ENCODE measurements around the gene SYT7. TPM values are rescaled to one million over a fixed set of nuclear protein-coding genes. Genes with fewer than 3 reads are reported as not detected.
"Not testable (repeated sequence)": the region's sequence is repeated elsewhere in the genome, so short reads cannot be mapped to it uniquely, and the experiment has no call there.

Gene SYT7
- total and polyA plus RNA-seq, 10 donors: 0.14 to 5.3 (median 2.3) TPM

DNA sequence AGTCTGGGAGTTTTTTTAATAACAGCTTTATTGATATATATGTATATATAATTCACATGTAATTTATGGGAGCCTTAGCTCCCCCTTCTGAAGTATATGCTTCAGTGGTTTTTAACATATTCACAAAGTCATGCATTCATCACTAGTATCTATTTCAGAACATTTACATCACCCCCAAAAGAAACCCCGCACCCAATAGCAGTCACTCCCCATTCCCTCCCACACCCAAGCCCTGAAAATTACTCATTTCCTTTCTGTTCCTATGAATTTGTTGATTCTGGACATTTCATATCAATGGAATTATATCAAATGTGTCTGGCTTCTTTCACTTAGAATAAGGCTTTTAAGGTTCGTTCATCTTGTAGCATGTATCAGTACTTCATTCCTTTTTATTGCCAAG, 35.6 kb upstream of the SYT7 start:
- no peak overlapping the region for H3K4me3 ChIP-seq
- H3K9me3 ChIP-seq: no peaks in the 10 kb centered on the region
- 68 to 85% (median 77%) methylated on average over 2 of the region's 2 CpGs for WGBS, 5 donors
- intact Hi-C loops (cut with DNase I; ENCODE audit: low total_unique reads): no loop called here
- peaks cover 0 to 56% (median 0%) of the 10 kb centered on the region in 7 donors for H3K27me3 ChIP-seq (replicated peaks in 1 of 7)
- no peaks in the 10 kb centered on the region for H3K36me3 ChIP-seq
- no peak overlapping the region for H3K27ac ChIP-seq
- no peak for TF ChIP-seq POLR2AphosphoS5 (IDR thresholded peaks at IDR 0.05)
- no peak for TF ChIP-seq POLR2A (IDR thresholded peaks at IDR 0.05)
- TF ChIP-seq, protein P1, sequence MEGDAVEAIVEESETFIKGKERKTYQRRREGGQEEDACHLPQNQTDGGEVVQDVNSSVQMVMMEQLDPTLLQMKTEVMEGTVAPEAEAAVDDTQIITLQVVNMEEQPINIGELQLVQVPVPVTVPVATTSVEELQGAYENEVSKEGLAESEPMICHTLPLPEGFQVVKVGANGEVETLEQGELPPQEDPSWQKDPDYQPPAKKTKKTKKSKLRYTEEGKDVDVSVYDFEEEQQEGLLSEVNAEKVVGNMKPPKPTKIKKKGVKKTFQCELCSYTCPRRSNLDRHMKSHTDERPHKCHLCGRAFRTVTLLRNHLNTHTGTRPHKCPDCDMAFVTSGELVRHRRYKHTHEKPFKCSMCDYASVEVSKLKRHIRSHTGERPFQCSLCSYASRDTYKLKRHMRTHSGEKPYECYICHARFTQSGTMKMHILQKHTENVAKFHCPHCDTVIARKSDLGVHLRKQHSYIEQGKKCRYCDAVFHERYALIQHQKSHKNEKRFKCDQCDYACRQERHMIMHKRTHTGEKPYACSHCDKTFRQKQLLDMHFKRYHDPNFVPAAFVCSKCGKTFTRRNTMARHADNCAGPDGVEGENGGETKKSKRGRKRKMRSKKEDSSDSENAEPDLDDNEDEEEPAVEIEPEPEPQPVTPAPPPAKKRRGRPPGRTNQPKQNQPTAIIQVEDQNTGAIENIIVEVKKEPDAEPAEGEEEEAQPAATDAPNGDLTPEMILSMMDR (IDR thresholded peaks at IDR 0.05 in 8 of 11, conservative IDR thresholded peaks at IDR 0.05 in 3 of 11): no peak
- no peaks in the 10 kb centered on the region for H3K4me1 ChIP-seq
- no peak for DNase-seq

DNA sequence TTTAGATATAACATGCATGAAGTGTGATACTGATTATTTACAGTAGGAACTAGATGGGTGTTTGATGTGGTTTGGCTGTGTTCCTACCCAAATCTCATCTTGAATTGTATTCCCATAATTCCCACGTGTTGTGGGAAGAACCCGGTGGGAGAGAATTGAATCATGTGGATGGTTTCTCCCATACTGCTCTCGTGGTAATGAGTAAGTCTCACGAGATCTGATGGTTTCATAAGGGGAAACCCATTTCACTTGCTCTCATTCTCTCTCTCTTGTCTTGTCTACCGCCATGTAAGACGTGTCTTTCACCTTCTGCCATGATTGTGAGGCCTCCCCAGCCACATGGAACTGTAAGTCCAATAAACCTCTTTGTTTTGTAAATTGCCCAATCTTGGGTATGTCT, 33.9 kb upstream of the SYT7 start:
- WGBS, 5 donors: 44 to 70% (median 57%) methylated on average over 6 of the region's 6 CpGs
- H3K9me3 ChIP-seq; intact Hi-C loops (cut with DNase I; ENCODE audit: low total_unique reads); H3K36me3 ChIP-seq; DNase-seq; H3K27ac ChIP-seq; H3K4me1 ChIP-seq; H3K4me3 ChIP-seq: not testable (repeated sequence)
- H3K27me3 ChIP-seq (replicated peaks in 1 of 7): peaks cover 0 to 56% (median 5%) of the 10 kb centered on the region in 7 donors

DNA sequence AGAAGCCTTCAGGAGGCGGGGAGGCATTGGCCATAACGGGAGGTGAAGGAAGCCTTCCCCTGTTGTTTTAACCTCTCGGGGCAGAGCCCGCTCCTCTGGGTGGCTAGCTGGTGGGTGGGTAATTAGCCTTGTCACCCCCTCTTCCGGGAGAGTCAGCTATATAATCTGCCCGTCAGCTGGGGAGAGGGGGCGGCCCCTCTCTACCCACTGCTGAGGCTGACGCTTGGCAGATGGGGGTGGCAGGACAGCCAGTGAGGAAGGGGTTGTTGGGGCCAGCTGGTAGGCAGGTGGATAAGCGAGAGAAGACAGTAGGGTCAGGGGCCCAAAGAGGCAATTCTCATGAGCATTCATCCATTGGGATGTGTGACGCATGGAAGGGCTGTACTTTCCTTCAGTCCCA, 33.0 kb upstream of the SYT7 start:
- H3K36me3 ChIP-seq: no peaks in the 10 kb centered on the region
- intact Hi-C loops (cut with DNase I; ENCODE audit: low total_unique reads): no loop called here
- 58 to 74% (median 68%) methylated on average over 9 to 10 of the region's 10 CpGs for WGBS, 5 donors
- no peaks in the 10 kb centered on the region for H3K9me3 ChIP-seq
- H3K27me3 ChIP-seq (replicated peaks in 1 of 7): peaks cover 0 to 53% (median 4%) of the 10 kb centered on the region in 7 donors
- H3K4me1 ChIP-seq: no peaks in the 10 kb centered on the region
- TF ChIP-seq POLR2A (IDR thresholded peaks at IDR 0.05) (no peak), POLR2AphosphoS5 (IDR thresholded peaks at IDR 0.05) (no peak)
- TF ChIP-seq, protein P1 (IDR thresholded peaks at IDR 0.05 in 8 of 11, conservative IDR thresholded peaks at IDR 0.05 in 3 of 11): no peak
- H3K4me3 ChIP-seq: no peak overlapping the region
- H3K27ac ChIP-seq: no peak overlapping the region
- DNase-seq: no peak

DNA sequence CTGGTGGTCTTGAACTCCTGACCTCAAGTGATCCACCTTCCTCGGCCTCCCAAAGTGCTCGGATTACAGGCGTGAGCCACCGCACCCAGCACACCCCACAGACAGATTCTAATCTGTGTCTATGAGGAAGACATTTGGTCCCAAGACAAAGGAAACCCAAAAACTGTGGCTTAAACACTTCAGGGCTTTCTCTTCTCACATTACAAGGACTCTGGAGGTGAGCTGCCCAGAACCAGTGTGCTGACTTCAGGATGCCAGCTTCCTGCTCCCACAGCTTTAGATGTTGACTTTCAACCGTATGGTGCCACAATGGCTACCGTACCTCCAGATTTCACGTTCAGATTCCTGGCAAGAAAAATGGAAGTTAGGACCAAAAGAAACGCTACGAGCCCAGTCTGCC, 32.2 kb upstream of the SYT7 start:
- DNase-seq: no peak
- H3K36me3 ChIP-seq: no peaks in the 10 kb centered on the region
- peaks cover 0 to 49% (median 4%) of the 10 kb centered on the region in 7 donors for H3K27me3 ChIP-seq (replicated peaks in 1 of 7)
- H3K4me3 ChIP-seq: no peak overlapping the region
- no peaks in the 10 kb centered on the region for H3K4me1 ChIP-seq
- H3K9me3 ChIP-seq: no peaks in the 10 kb centered on the region
- intact Hi-C loops (cut with DNase I; ENCODE audit: low total_unique reads): no loop called here
- TF ChIP-seq, protein P1 (IDR thresholded peaks at IDR 0.05 in 8 of 11, conservative IDR thresholded peaks at IDR 0.05 in 3 of 11): no peak
- TF ChIP-seq POLR2A (IDR thresholded peaks at IDR 0.05) (no peak), POLR2AphosphoS5 (IDR thresholded peaks at IDR 0.05) (no peak)
- 67 to 86% (median 83%) methylated on average over 9 of the region's 9 CpGs for WGBS, 5 donors
- no peak overlapping the region for H3K27ac ChIP-seq

DNA sequence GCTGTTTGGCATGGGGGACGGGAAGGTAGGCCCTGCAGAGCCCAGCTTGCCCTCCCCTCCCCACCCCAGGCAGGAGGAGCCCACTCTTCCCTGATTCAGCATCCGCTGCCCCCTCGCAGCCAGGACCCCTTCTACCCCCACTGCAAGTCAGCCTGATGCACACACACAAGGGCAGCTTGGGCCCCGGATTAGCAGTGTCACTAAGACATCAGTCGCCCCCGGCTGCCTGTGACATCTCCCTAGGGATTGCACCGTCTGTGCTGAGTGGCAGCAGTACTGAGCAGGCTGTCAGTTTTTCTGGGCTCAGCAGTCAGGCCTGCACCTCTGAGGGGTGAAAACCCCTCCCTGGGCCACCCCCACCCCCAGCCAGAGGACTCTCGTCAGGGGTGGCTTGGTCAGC, 30.4 kb upstream of the SYT7 start:
- no peaks in the 10 kb centered on the region for H3K9me3 ChIP-seq
- intact Hi-C loops (cut with DNase I; ENCODE audit: low total_unique reads): no loop called here
- 49 to 79% (median 77%) methylated on average over 7 to 8 of the region's 8 CpGs for WGBS, 5 donors
- peaks cover 0 to 53% (median 5%) of the 10 kb centered on the region in 7 donors for H3K27me3 ChIP-seq (replicated peaks in 1 of 7)
- H3K27ac ChIP-seq: no peak overlapping the region
- no peak for DNase-seq
- H3K4me1 ChIP-seq: no peaks in the 10 kb centered on the region
- H3K4me3 ChIP-seq: no peak overlapping the region
- no peak for TF ChIP-seq POLR2AphosphoS5 (IDR thresholded peaks at IDR 0.05)
- H3K36me3 ChIP-seq: no peaks in the 10 kb centered on the region

Measured in spleen (tissue), 11 donors.